HG03342 (cell line): ENCODE results near the gene ANKS4B.
A peak's percentile ranks its signal among the peaks of the same experiment; 100 is the strongest.
"Not testable (repeated sequence)": the region's sequence is repeated elsewhere in the genome, so short reads cannot be mapped to it uniquely, and the experiment has no call there.

Experiments used
- ATAC-seq: cut with Tn5 transposase; IDR thresholded peaks from one replicate; pipeline ENCODE4 v1.9.1; 2021; ENCODE audit warnings: mild to moderate bottlenecking, moderate library complexity; ENCODE audit not compliant: unreplicated experiment

The ANKS4B gene

DNA sequence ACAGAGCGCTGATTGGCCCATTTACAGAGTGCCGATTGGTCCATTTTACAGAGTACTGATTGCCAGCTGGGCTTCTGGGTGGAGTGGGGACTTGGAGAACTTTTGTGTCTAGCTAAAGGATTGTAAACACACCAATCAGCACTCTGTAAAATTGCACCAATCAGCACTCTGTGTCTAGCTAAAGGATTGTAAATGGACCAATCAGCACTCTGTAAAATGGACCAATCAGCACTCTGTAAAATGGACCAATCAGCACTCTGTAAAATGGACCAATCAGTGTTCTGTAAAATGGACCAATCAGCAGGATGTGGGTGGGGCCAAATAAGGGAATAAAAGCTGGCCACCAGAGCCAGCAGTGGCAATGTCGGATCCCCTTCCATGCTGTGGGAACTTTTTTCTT, 56.3 kb downstream of the ANKS4B start:
- not testable (repeated sequence) for ATAC-seq

DNA sequence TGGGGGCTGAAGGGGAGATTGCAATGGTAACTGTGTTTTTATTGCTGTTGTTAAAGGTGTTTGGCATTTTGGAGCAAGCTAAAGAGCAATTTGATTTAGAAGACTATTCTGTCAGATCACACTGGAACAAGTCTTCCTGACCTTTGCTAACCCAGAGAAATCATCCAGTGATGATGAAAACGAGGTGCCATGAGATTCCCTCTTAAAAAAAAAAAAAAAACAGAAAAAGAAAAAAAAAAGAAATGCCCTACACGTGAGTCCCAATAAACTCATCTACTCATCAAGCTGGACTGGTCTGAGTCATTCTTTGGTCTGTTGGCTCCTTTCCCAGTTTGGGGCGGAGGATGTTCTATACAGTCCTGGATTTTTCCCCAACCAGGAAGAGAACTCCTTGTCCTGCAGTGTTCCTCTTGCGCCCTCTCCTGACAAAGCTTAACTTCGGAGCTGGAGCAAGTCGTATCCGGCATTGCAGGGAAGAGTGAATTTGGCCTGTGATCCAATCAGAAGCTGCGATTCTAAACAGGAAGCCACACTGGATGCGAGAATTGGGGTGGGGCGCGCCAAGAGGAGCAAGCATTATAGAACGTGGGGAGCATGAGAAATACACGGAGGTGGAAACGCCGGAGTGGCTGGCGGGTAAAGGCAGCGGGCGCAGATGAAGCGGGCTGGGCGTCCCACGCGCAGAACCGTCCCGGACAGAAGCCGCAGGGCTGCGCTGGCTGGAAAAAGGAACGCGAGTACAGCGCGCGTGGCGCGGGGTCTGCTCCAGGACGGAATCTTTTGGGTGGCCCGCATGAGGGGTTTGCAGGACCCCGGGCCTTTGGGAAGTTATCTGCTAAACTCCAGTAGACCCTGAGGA, 67.0 kb downstream of the ANKS4B start:
- peak; percentile 57 for ATAC-seq

DNA sequence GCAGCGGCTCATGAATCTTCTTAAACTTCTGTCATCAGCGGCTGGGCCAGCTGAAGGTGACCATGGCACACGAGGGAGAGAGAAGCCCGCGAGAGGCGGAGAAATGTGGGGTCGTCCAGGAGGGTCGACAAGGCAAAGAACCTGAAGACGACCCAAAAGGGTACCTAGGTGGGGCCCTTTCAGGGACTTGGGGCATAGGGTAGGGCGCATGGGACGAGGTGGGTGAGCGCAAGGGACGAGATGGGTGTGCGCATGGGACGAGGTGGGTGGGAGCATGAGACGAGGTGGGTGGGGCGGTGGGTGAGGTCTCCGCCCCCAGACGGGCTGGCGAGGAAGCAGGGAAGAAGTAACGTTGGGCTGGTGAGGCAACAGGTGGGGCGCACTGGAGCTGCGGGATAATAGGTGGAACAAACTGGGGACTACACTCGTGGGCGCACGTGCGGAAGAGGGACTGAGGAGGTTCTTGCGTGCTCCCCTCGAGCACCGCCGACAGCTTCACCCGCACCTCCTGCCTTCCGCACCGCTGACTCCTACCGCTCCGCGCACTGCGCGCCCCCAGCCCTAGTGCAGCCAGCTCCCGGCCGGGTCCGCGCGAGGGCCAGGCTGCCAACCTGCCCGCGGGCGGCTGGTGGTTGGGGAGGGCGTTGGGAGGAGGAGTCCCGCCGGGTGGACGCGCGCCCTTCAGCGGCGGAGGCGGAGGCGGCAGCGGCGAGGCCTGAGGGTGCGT, 67.8 kb downstream of the ANKS4B start:
- ATAC-seq, result peak; percentile 57

- ATAC-seq, result no peak
Measured at GRCh38 chr16:21301895-21302291, 68.4 kb downstream of the ANKS4B start.

GRCh38 chr16:21302454-21302853, 69.0 kb downstream of the ANKS4B start:
- ATAC-seq, result no peak

- no peak for ATAC-seq
Measured at GRCh38 chr16:21302898-21303528, 69.5 kb downstream of the ANKS4B start.
